ENCODE data around the gene VWF. TPM values are rescaled to one million over a fixed set of nuclear protein-coding genes. Genes with fewer than 3 reads are reported as not detected.

The VWF gene
- total RNA-seq, 1 donor from 2014 or later = not detected

DNA sequence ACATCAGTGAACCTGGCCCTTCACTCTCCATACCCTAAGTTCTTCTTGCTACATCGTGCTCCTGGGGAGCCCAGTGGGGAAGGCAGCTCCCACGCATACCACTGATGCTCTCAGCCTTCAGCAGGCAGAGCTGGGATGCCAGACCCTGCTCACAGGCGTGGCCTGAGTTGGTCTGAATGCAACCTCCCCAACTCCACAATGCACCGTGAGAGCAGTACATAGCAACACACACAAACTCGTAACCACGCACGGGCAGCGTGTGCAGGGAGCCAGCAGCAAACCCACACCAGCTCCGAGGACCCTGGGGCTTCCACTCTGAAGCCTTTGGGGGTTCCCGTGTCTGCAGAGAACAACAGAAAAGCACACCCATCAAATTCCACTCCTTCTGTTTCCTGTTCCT is 216.7 kb downstream of the VWF start:
- Mint-ChIP-seq H3K4me1 (no peaks in the 10 kb centered on the region), H3K27me3 (peaks cover 6% of the 10 kb centered on the region), H3K36me3 (ENCODE audit: low read depth) (no peaks in the 10 kb centered on the region), H3K27ac (no peak overlapping the region), H3K4me3 (no peak overlapping the region), H3K9me3 (no peaks in the 10 kb centered on the region)
- ChIA-PET CTCF (no interaction called here), POLR2A (no interaction called here)
- DNase-seq (no peak), ATAC-seq (ENCODE audit: low read depth) (no peak)
- intact Hi-C loops (cut with micrococcal nuclease) = no loop called here
- TF ChIP-seq, protein P1, sequence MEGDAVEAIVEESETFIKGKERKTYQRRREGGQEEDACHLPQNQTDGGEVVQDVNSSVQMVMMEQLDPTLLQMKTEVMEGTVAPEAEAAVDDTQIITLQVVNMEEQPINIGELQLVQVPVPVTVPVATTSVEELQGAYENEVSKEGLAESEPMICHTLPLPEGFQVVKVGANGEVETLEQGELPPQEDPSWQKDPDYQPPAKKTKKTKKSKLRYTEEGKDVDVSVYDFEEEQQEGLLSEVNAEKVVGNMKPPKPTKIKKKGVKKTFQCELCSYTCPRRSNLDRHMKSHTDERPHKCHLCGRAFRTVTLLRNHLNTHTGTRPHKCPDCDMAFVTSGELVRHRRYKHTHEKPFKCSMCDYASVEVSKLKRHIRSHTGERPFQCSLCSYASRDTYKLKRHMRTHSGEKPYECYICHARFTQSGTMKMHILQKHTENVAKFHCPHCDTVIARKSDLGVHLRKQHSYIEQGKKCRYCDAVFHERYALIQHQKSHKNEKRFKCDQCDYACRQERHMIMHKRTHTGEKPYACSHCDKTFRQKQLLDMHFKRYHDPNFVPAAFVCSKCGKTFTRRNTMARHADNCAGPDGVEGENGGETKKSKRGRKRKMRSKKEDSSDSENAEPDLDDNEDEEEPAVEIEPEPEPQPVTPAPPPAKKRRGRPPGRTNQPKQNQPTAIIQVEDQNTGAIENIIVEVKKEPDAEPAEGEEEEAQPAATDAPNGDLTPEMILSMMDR (IDR thresholded peaks at IDR 0.05) = no peak

DNA sequence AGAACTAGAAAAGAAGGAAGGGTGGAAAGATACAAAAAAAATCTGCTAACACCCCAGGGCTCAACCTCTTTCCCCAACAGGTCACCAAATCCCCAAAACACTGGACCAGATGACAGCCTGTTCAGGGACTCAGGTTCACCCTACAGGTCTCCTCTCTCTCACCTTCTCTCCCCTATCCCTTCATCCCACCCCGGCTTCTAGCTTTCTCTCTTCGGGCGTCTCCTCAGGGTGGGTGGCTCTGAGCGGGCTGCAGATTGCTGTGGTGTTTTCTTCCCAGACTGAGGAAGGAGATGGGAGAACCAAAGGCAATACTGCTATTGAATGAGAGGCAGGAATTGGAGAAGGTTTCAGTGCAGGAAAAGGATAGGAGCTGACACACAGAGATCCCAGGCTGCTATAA is 218.7 kb downstream of the VWF start:
- CTCF ChIA-PET = no interaction called here
- no peaks in the 10 kb centered on the region for H3K4me1 Mint-ChIP-seq
- POLR2A ChIA-PET = no interaction called here
- no peak overlapping the region for H3K27ac Mint-ChIP-seq
- ATAC-seq (ENCODE audit: low read depth) (no peak), DNase-seq (no peak)
- intact Hi-C loops (cut with micrococcal nuclease) = no loop called here
- H3K9me3 Mint-ChIP-seq = no peaks in the 10 kb centered on the region
- no peak overlapping the region for H3K4me3 Mint-ChIP-seq
- peaks cover 11% of the 10 kb centered on the region for H3K27me3 Mint-ChIP-seq
- no peaks in the 10 kb centered on the region for H3K36me3 Mint-ChIP-seq (ENCODE audit: low read depth)
- TF ChIP-seq, protein P1 (IDR thresholded peaks at IDR 0.05) = no peak

DNA sequence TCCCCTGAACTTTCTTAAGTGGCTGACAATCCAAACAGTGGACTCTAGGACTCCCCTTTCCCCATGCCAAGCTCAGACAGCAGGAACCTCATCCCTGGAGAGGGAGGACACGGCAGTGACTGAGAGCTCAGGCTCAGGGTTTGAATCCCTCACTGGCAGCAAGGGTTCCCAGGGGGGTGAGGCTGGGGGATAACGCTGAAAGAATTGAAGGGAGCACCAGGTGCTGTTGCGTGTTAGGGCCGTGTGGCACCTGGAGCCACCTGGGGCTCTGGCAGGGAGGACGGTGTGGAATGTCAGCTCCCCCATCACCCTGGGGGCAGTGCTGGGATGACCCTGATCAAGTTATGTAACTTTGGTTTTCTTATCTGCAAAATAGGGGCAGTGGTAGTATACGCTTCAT is 219.5 kb downstream of the VWF start:
- ATAC-seq (ENCODE audit: low read depth) (no peak), DNase-seq (no peak)
- ChIA-PET POLR2A (no interaction called here), CTCF (no interaction called here)
- TF ChIP-seq, protein P1 (IDR thresholded peaks at IDR 0.05) = no peak
- Mint-ChIP-seq H3K9me3 (no peaks in the 10 kb centered on the region), H3K4me1 (no peaks in the 10 kb centered on the region), H3K27ac (no peak overlapping the region), H3K4me3 (no peak overlapping the region), H3K27me3 (peaks cover 16% of the 10 kb centered on the region), H3K36me3 (ENCODE audit: low read depth) (no peaks in the 10 kb centered on the region)
- intact Hi-C loops (cut with micrococcal nuclease) = no loop called here

DNA sequence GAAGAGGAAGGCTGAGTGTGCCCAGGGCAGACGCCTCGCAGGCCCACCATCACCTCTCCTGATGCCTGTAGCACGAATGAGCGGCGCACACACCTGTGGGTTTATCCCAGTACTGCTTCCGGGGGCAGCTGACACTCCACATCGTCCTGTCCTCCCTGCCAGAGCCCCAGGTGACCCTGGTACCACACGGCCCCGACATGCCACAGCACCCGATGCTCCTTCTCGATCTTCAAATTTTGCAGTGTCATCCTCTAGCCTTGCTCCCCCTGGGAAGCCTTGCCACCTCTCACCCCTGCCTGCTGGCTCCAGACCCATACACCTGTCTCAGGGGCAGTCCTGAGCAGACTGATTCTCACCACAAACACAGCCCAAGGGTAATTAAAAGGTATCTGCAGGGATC is 220.0 kb downstream of the VWF start:
- no peak overlapping the region for H3K4me3 Mint-ChIP-seq
- H3K27me3 Mint-ChIP-seq = peaks cover 16% of the 10 kb centered on the region
- DNase-seq (no peak), ATAC-seq (ENCODE audit: low read depth) (no peak)
- CTCF ChIA-PET = no interaction called here
- POLR2A ChIA-PET = no interaction called here
- H3K9me3 Mint-ChIP-seq = no peaks in the 10 kb centered on the region
- no peaks in the 10 kb centered on the region for H3K4me1 Mint-ChIP-seq
- H3K36me3 Mint-ChIP-seq (ENCODE audit: low read depth) = no peaks in the 10 kb centered on the region
- no peak overlapping the region for H3K27ac Mint-ChIP-seq
- TF ChIP-seq, protein P1 (IDR thresholded peaks at IDR 0.05) = no peak
- intact Hi-C loops (cut with micrococcal nuclease) = no loop called here

DNA sequence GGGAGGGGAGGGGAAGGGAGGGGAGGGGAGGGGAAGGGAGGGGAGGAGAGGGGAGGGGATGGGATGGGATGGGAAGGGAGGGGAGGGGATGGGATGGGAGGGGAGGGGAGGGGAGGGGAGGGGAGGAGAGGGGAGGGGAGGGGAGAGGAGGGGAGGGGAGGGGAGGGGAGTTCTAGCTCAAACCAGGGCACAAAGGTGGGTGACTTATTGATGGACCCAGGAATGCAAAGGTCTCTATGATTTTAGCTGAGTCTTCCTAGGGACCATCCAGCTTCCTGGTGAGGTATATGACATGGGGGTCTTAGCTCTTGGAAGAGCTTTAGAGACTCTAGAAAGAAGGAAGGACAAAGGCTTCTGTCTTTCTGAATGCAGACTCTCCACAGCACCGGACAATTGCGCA is 221.7 kb downstream of the VWF start:
- TF ChIP-seq, protein P1 (IDR thresholded peaks at IDR 0.05) = no peak
- ATAC-seq (ENCODE audit: low read depth) (no peak), DNase-seq (no peak)
- Mint-ChIP-seq H3K27me3 (peaks cover 16% of the 10 kb centered on the region), H3K4me1 (no peaks in the 10 kb centered on the region), H3K36me3 (ENCODE audit: low read depth) (no peaks in the 10 kb centered on the region), H3K9me3 (no peaks in the 10 kb centered on the region), H3K4me3 (no peak overlapping the region), H3K27ac (no peak overlapping the region)
- CTCF ChIA-PET = no interaction called here
- POLR2A ChIA-PET = no interaction called here
- intact Hi-C loops (cut with micrococcal nuclease) = no loop called here

Data from activated B cell treated with CpG ODN at 0.5 μM for 24 hours (primary cell).